OCI-M2 (cell line): ENCODE data around the gene ADRA2C.

Experiments used
- DNase-seq: peaks from one replicate; lab custom pipeline; 2025; ENCODE audit not compliant: unreplicated experiment; lab: John Stamatoyannopoulos, UW

ADRA2C gene

GRCh38 chr4:3791910-3792542 lies 25.8 kb downstream of the ADRA2C start:
- no peak for DNase-seq

- no peak for DNase-seq
Observed at GRCh38 chr4:3792813-3793212, 26.6 kb downstream of the ADRA2C start.

GRCh38 chr4:3793545-3793944 lies 27.4 kb downstream of the ADRA2C start:
- DNase-seq: no peak

DNA sequence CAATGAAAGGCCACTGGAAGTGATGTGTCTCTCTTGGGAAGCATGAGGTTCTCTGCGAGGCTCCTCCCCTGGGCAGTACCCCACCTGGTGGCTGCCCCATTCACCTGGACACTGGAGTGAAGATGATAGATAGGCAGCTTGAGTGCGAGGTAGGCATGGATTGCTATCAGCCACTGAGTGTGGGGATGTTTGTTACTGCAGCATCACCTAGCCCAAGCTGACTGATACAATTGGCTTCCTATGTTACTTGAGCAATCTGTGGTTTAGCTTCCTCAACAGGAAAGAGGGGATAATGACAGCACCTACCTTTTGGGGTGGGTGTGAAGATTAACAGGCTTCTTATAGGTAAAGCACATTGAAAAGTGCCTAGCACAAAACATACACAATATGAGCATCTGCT lies 30.8 kb downstream of the ADRA2C start:
- no peak for DNase-seq

- no peak for DNase-seq
Observed at GRCh38 chr4:3797831-3798790, 31.9 kb downstream of the ADRA2C start.

DNA sequence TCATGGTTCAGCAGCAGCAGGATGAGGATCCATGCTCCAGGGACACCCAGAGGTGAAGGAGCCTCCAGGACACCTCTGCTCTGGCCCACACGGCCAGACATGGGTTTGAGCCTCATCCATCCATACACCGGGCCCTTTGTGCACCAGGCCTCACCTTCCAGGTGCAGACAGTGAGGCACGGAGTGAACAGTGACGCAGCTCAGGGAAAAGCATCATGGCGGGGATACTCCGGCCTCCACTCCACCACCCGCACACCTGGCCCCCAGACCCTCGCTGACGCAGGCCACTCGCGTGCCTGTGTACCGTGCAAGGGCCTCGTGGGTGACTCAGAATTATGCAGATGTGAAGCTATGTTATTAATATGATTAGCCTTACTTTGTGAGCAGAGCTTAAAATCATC lies 33.3 kb downstream of the ADRA2C start:
- no peak for DNase-seq

- DNase-seq: no peak
Observed at GRCh38 chr4:3800351-3800750, 34.2 kb downstream of the ADRA2C start.

GRCh38 chr4:3801521-3801920 lies 35.3 kb downstream of the ADRA2C start:
- no peak for DNase-seq

DNA sequence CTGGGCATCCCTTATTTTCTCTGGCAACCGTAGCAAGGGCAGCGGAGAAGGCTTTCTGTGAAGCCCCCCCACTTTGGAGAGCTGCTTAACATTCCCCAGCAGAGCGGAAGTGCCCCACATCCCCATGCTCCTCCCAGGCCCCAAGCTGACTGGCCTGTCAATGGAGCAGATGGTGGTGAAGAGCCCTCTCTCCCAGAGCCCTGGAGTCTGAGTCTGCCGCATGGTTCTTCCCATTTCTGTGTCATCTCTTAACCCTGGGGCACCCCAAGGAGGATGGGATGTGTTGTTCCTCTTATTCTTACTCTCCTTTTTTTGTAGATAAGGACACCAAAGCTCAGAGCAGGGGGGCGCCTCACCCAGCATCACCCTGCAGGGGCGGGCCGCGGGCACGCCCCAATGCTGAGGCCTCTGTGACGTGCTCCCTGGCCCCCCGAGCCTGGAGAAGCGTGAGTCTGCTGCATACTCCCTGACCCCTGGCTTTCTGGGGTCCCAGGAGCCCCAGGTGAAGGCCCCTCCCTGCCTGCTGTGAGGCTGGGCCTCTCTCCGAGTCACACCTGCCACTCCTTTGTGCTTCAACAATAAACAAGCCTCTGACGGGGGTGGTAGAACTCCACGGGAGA lies 35.9 kb downstream of the ADRA2C start:
- no peak for DNase-seq

DNA sequence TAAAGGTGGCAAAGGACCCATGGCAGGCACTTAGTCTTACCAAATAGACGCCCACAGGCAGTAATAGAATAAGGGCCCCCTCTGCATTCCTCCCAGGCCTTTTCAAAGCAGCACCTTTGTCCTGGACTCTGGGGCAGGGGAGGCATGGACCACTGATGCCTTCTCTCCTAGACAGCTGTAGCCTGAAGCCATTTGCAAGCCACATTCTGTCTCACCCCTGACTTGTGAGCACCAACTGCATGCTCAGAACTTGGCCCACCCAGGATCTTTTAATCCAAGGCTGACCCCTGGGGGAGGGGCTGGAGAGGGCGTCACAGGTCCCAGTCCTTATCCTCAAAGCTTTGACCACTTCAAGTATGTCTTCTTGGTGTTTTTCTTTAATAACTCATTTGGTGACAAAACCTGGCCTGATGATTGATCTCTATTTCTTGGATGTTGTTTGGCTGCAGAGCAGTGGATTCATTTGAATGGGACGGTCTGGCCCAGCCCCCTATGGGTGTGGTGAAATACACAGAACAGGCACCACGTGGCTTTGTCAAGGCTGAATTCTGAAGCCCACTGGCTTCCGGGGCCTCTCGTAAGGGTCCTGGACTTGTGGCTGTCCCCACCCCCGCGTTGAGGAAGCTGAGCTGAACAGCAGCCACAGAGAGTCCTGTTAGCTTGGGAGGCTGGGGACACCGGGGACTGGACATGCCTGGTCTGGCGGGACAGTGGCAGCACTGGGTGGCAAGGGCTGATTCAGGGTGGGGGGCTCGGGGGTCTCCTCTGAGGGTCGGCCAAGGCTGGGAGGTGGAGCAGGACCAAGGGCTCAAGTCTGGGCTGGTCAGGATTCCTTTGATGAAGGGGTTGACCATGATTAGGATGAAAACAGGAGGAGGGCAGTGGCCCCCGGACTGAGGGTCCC lies 36.6 kb downstream of the ADRA2C start:
- DNase-seq: no peak

DNA sequence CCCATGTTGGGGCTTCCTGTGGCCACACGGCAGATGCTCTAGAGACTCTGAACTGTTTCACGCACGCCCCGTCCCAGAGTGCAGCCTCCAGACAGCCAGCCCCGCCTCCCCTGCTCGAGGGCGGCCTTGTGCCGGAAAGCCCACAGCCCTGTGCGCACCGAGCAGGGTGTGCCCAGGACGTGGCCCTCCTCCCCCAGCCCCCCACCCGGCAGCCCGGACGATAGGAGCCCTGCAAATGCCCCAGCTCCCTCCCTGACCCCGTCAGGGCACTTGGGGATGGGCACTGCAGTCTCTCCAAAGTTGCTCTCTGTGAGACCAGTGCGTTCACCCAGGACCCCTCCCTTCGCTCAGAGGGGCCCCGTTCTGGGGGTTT lies 37.3 kb downstream of the ADRA2C start:
- no peak for DNase-seq

DNA sequence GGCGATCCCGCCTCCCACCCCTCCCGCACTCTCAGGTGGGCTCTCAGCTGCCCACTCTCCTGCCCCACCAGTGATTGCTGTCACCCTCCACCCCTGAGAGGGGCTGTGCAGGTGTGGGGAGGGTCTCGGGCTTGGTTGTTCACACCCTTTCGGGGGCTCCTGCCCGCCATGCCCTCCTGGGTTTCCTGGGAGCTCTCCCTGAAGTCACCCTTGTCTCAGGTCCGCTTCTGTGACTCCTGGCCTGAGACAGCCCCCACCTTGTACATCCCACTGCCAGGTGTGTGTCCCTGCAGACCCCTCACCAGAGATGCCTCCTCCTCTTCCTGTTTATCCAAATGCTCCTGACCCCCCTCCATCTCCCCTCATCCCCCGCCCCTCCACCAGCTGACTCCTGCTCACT lies 37.8 kb downstream of the ADRA2C start:
- DNase-seq: no peak

DNA sequence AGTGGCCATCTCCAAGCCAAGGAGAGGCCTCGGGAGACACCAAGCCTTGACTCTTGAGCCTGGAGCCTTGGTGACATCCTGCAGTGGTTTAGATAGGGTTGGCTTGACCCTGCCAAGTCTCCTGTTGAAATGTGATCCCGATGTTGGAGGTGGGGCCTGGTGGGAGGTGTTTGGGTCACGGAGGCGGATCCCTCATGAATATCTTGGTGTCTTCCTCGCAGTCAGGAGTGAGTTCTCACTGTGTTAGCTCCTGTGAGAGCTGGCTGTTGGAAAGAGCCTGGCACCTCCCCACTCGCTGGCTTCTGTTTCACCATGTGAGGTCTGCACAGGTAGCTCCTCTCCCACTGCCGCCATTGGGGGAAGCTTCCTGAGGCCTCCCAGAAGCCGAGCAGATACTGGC lies 38.8 kb downstream of the ADRA2C start:
- DNase-seq: no peak

DNA sequence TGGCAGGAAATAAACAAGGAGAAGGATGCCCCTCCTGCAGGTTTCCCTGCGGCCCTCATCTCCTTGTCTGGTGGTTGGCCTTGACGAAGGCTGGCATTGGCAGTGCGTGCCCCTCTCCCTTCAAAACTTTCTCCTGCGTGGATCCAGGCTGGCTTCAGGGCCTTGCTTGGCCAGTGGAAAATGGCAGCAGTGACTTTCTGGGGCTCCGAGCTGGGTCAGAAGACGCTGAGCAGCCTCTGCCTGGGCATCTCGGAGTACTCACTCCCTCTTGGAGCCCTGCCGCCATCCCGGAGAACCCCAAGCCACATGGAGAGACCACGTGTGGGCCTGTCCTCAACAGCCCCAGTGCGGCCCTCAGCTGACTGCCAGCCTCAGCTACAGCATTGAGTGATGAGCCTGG lies 39.5 kb downstream of the ADRA2C start:
- DNase-seq: no peak

DNA sequence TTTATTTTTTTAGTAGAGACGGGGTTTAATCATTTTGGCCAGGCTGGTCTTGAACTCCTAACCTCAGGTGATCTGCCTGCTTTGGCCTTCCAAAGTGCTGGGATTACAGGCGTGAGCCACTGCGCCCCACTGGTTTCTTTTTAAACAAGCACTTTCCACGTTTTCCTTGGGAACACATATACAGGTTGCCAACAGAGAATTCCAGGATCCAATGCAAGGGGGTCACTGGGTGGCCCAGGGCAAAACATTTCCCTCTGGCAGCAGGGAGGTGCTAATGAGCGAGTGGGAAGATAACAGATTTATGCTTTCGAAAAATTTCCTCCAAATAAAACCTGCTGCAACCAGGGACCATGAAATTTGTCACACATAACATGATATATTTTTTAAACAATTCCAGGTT lies 41.1 kb downstream of the ADRA2C start:
- no peak for DNase-seq

GRCh38 chr4:3807822-3808496 lies 41.8 kb downstream of the ADRA2C start:
- no peak for DNase-seq

- DNase-seq: no peak
Observed at GRCh38 chr4:3808597-3808996, 42.4 kb downstream of the ADRA2C start.

GRCh38 chr4:3809028-3809427 lies 42.8 kb downstream of the ADRA2C start:
- DNase-seq: no peak

DNA sequence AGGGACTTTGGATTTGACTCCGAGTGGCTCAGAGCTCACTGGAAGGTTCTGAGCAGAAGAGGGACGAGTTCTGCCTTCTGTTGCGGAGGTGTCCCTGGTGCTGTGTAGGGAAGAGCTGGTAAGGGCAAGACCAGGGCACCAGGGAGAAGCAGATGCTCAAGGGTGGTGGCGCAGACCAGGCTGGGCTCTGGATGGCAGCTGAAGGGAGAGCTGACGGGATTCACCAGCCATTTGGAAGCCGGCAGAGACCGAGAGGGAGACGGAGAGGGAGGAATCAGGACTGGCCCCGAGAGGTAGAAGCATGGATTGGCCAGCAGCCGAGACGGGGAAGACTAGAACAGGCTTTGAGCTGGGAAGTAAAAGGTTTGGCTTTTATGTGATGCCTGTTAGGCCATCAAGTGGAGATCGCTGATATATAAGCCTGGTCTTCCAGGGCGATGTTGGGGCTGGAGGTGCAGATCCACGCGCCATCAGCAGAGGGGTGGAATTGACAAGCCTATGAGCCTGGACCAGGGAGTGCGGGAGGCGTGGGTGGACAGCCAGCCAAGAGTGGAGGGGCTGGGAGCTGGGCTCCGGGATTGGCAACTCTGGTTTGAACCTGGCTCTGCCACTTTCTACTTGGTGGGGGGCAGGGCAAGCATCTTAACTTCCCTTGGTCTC lies 43.4 kb downstream of the ADRA2C start:
- no peak for DNase-seq

GRCh38 chr4:3810111-3810680 lies 44.0 kb downstream of the ADRA2C start:
- DNase-seq: no peak
